Endothelial cell of umbilical vein (primary cell): ENCODE measurements around the gene FAM3D. TPM values are rescaled to one million over a fixed set of nuclear protein-coding genes. Genes with fewer than 3 reads are reported as not detected.

ENCODE experiments used
- BruUV-seq: library from RNA; stranded (reverse); fragments of 400-500 nt; replicated peaks from 2 replicates; lab custom pipeline; 2021; lab: Mats Ljungman, UMichigan
- CTCF ChIA-PET: fragments of 300-600, 350-600 bp; sonication (Branson Sonifier 250); formaldehyde crosslinking; loops from one replicate; lab custom pipeline; 2021; ENCODE audit warnings: antibody characterized with exemption, inconsistent platforms; lab: Charles Lee
- POLR2A ChIA-PET: fragments of 300-600, 350-600 bp; sonication (Branson Sonifier 250); formaldehyde crosslinking; loops from one replicate; lab custom pipeline; 2021; ENCODE audit warnings: antibody characterized with exemption, inconsistent platforms; lab: Charles Lee
- DNase-seq: peaks from one replicate; pipeline ENCODE4 v3.0.0-alpha.2; 2011; ENCODE audit warnings: low read depth, low spot score
- FAIRE-seq: peaks from 2 replicates; lab custom pipeline; 2011; peaks lifted over from hg19 to GRCh38; lab: Jason Lieb, UNC
- H2AFZ ChIP-seq: 2 replicates; pipeline ENCODE4 v1.6.0; 2012; ENCODE audit warnings: low read depth, low read length, control low read depth, inconsistent platforms
- H3K27ac ChIP-seq: 2 replicates; pipeline ENCODE4 v1.5.1; 2011; ENCODE audit warnings: low read depth, mild to moderate bottlenecking, control low read depth, low read length, moderate library complexity; ENCODE audit not compliant: insufficient read depth
- H3K27me3 ChIP-seq, 2 experiments: 2 replicates each; pipeline versions ENCODE4 v1.6.0 to v1.6.1; 2011; ENCODE audit warnings: low read length in 2 of 2, mixed read lengths in 1 of 2; ENCODE audit not compliant: control insufficient read depth in 2 of 2, insufficient read depth in 2 of 2
- H3K36me3 ChIP-seq, 2 experiments: 2 replicates in 1 of 2; 3 replicates in 1 of 2; pipeline ENCODE4 v1.5.1; 2011; ENCODE audit warnings: low read length in 2 of 2, mild to moderate bottlenecking in 1 of 2, moderate library complexity in 1 of 2; ENCODE audit not compliant: control insufficient read depth in 2 of 2, insufficient read depth in 2 of 2; ENCODE audit errors: extremely low read depth in 1 of 2
- H3K4me1 ChIP-seq: 3 replicates; pipeline ENCODE4 v1.5.1; 2011; ENCODE audit warnings: mild to moderate bottlenecking, low read length; ENCODE audit not compliant: control insufficient read depth, insufficient read depth; ENCODE audit errors: extremely low read depth
- H3K4me2 ChIP-seq: 2 replicates; pipeline ENCODE4 v1.6.1; 2011; ENCODE audit warnings: low read length, control low read depth, mixed read lengths; ENCODE audit not compliant: insufficient read depth
- H3K4me3 ChIP-seq, 3 experiments: fragments of 200-600 bp in 1 of 3; sonication (generic), shearing (Covaris generic) in 1 of 3; replicated peaks in 1 of 3; 2 replicates each; pipeline ENCODE4 v1.5.1; 2011 to 2016; ENCODE audit warnings: control low read depth in 3 of 3, low read length in 3 of 3, mild to moderate bottlenecking in 2 of 3, inconsistent platforms in 1 of 3, low read depth in 1 of 3, moderate library complexity in 1 of 3; ENCODE audit not compliant: insufficient read depth in 1 of 3
- H3K79me2 ChIP-seq: 2 replicates; pipeline ENCODE4 v1.6.0; 2012; ENCODE audit warnings: low read length, inconsistent platforms; ENCODE audit not compliant: control insufficient read depth, insufficient read depth
- H3K9ac ChIP-seq: replicated peaks from 2 replicates; pipeline ENCODE3; 2011; ENCODE audit warnings: low read length, control low read depth; ENCODE audit not compliant: insufficient read depth; ENCODE audit errors: extremely low read depth
- H3K9me1 ChIP-seq: replicated peaks from 3 replicates; pipeline ENCODE4 v1.6.0; 2011; ENCODE audit warnings: mild to moderate bottlenecking, low read length; ENCODE audit not compliant: control insufficient read depth, insufficient read depth; ENCODE audit errors: extremely low read depth
- H3K9me3 ChIP-seq: replicated peaks from 2 replicates; pipeline ENCODE4 v1.5.1; 2012; ENCODE audit warnings: low read length, inconsistent platforms; ENCODE audit not compliant: control insufficient read depth, insufficient read depth
- H4K20me1 ChIP-seq: replicated peaks from 2 replicates; pipeline ENCODE3; 2011; ENCODE audit warnings: mild to moderate bottlenecking, low read length; ENCODE audit not compliant: control insufficient read depth, insufficient read depth; ENCODE audit errors: extremely low read depth
- CTCF ChIP-seq, 2 donors: IDR thresholded peaks; 1 replicate in 1 of 2; 2 replicates in 1 of 2; pipeline ENCODE4 v1.5.1; 2011; ENCODE audit warnings: low read length in 2 of 2, mild to moderate bottlenecking in 2 of 2, moderate library complexity in 2 of 2, control low read depth in 1 of 2, inconsistent platforms in 1 of 2, low read depth in 1 of 2; ENCODE audit not compliant: insufficient read depth in 1 of 2; ENCODE audit errors: extremely low read depth in 1 of 2
- EZH2 ChIP-seq: IDR thresholded peaks from 2 replicates; pipeline ENCODE4 v1.6.1; 2012; ENCODE audit warnings: borderline replicate concordance, low read depth, mild to moderate bottlenecking, moderate library complexity, low read length, inconsistent platforms; ENCODE audit not compliant: severe bottlenecking
- FOS ChIP-seq: IDR thresholded peaks from 2 replicates; pipeline ENCODE4 v1.6.1; 2011; ENCODE audit warnings: mild to moderate bottlenecking, low read length, moderate library complexity, borderline replicate concordance; ENCODE audit not compliant: insufficient read depth
- GATA2 ChIP-seq: IDR thresholded peaks from 2 replicates; pipeline ENCODE4 v1.7.0; 2011; ENCODE audit warnings: low read depth, mild to moderate bottlenecking, moderate library complexity, mixed read lengths, low read length; ENCODE audit not compliant: insufficient read length, insufficient read depth
- JUN ChIP-seq: IDR thresholded peaks from 2 replicates; pipeline ENCODE4 v1.6.1; 2011; ENCODE audit warnings: borderline replicate concordance, low read depth; ENCODE audit not compliant: insufficient read length, insufficient read depth
- MAX ChIP-seq: IDR thresholded peaks from 2 replicates; pipeline ENCODE4 v1.6.1; 2011; ENCODE audit not compliant: insufficient read depth, insufficient read length
- MYC ChIP-seq: IDR thresholded peaks from one replicate; pipeline ENCODE4 v1.6.1; 2011; ENCODE audit warnings: mild to moderate bottlenecking, low read depth, low read length
- POLR2A ChIP-seq: IDR thresholded peaks from 2 replicates; pipeline ENCODE4 v1.6.1; 2012; ENCODE audit warnings: low read depth, mild to moderate bottlenecking, control low read depth, low read length
- POLR2AphosphoS5 ChIP-seq: IDR thresholded peaks from 2 replicates; pipeline ENCODE4 v1.6.1; 2012; ENCODE audit warnings: low read depth, mild to moderate bottlenecking, control low read depth, low read length, moderate library complexity; ENCODE audit not compliant: insufficient read depth
- dilution Hi-C: fragments of 300-500 bp; cut with MboI; formaldehyde crosslinking; loops from one replicate; pipeline ENCODE4 v1.15.0; 2019; ENCODE audit warnings: low sequenced_read_pairs; ENCODE audit not compliant: extremely low pct_ligation_motif_present
- intact Hi-C: fragments of 100-400 bp; cut with micrococcal nuclease; formaldehyde crosslinking; loops from one replicate; pipeline ENCODE4 v1.10.0; 2022
- polyA plus RNA-seq, 4 experiments: library from polyadenylated mRNA; depleted of rRNA in 3 of 4; stranded (reverse) in 3 of 4; unstranded in 1 of 4; fragments of >200 nt; gene quantifications; 2 replicates each; pipeline versions ENCODE4 v1.2.1 to v1.2.3, GENCODE V29; 2011 to 2012; ENCODE audit warnings: missing spikeins in 1 of 4
- total RNA-seq: library from RNA; stranded (reverse); gene quantifications from 2 replicates; pipeline ENCODE4 v1.2.3, GENCODE V29; 2021

Gene FAM3D
- total and polyA plus RNA-seq, 2 donors (not counting 3 experiments of a cell fraction or from before 2014, with no cell fraction given): 0.12 TPM; not detected in 1

GRCh38 chr3:58608648-58609047, 57.9 kb downstream of the FAM3D start:
- Histone ChIP-seq H3K9me3 (no peaks in the 10 kb centered on the region), H3K4me1 (no peaks in the 10 kb centered on the region), H3K4me3 (no peak overlapping the region), H3K9ac (no peak overlapping the region), H3K36me3 (no peaks in the 10 kb centered on the region), H3K4me2 (no peak overlapping the region), H3K79me2 (no peaks in the 10 kb centered on the region), H4K20me1 (no peaks in the 10 kb centered on the region), H3K27me3 (peaks cover 8 to 12% of the 10 kb centered on the region in 2 experiments), H3K27ac (no peak overlapping the region), H3K9me1 (no peaks in the 10 kb centered on the region), H2AFZ (no peak overlapping the region)
- no TSS peak for BruUV-seq
- ChIA-PET CTCF (interaction anchor here (2.2 kb wide), 1 partner anchor 21 kb away, joined by 7 read pairs; no protein-coding TSS in a partner anchor), POLR2A (no interaction called here)
- DNase-seq: no peak
- dilution Hi-C loops: no loop called here
- intact Hi-C loops: no loop called here
- no peak for TF ChIP-seq POLR2A
- no peak for TF ChIP-seq FOS
- TF ChIP-seq MYC: no peak
- TF ChIP-seq MAX: no peak
- TF ChIP-seq GATA2: no peak
- TF ChIP-seq CTCF (IDR thresholded peaks at IDR 0.05; ENCODE audit: extremely low read depth in 1 of 2, insufficient read depth in 1 of 2, low read depth in 1 of 2, low read length in 2 of 2): no peak
- no peak for TF ChIP-seq POLR2AphosphoS5
- no peak for TF ChIP-seq JUN
- TF ChIP-seq EZH2: no peak
- no peak for FAIRE-seq
